Dermis blood vessel endothelial cell (primary cell): Measurements from ENCODE around the gene FARP2. TPM values are rescaled to one million over a fixed set of nuclear protein-coding genes. Genes with fewer than 3 reads are reported as not detected.
"Not testable (repeated sequence)": the region's sequence is repeated elsewhere in the genome, so short reads cannot be mapped to it uniquely, and the experiment has no call there.

Source experiments
- DNase-seq: peaks from one replicate; pipeline ENCODE4 v3.0.0; 2010
- total RNA-seq: library from RNA; depleted of rRNA; stranded (reverse); fragments of >200 nt; gene quantifications from 2 replicates; pipeline ENCODE4 v1.2.3, GENCODE V29; 2014

FARP2 gene
- total RNA-seq, 1 donor from 2014 or later = 38.3 TPM

DNA sequence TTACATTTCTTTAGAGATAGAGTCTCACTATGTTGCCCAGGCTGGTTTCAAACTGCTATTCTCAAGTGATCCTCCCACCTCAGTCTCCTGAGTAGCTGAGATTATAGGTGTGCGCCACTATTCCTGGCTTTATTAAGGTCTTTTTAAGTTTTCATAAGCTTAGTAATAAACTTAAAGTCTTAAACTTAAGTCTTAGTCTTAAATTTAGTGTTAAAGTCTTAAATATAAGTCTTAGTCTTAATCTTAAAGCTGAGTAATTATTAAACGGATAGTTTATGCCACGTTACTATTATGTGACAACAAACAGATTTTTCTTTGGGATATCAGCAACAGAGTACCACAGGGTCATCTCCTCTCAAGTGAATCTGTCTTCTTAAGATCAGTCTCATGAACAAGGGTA, 12.6 kb downstream of the FARP2 start:
- no peak for DNase-seq

DNA sequence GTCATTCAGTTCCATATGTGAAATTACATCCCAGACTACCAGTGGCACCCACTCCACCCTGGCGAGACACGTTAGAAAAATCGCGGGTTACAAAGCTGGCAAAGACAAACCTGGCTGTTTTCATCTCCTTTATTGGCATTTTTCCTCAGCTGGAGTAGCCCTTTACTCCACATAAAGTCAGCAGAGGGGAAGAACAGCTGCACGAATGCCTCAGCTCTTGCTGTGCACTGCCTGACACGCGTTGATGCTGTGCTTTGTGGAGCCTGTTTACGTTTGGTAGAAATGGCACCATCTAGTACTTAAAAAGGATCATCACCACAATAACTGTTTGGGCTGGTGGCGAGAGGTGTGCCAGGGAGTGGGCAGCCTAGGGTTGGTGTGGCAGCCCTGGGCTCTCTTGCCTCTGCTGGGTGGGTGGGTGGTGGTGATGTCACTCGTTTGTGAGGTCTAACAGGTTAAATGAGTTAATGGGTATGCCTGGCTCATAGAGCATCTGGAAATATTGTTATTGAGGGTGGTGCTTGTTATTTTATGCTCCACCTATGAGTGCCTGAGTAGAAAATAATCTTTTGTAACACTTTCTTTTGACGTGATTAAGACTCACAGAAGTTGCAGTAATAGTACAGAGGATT, 16.4 kb downstream of the FARP2 start:
- no peak for DNase-seq

DNA sequence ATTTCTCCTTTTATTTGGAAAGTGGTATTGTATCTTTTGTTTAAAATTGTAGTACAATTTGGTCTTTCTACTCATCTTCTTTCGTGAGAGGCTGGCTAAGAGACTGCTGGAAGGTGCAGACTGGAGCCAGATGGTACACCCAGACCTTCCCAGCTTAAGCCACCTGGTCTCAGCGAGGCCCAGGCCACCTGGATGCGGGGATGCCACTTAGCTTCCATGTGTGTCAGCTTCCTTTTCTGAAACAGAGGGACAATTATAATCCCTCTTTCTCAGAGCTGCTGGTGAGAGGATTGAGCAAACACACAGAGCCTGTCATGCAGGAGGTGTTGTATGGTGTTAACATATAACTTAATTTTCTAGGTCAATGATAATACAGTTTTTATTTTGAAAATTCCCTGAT, 17.4 kb downstream of the FARP2 start:
- no peak for DNase-seq

DNA sequence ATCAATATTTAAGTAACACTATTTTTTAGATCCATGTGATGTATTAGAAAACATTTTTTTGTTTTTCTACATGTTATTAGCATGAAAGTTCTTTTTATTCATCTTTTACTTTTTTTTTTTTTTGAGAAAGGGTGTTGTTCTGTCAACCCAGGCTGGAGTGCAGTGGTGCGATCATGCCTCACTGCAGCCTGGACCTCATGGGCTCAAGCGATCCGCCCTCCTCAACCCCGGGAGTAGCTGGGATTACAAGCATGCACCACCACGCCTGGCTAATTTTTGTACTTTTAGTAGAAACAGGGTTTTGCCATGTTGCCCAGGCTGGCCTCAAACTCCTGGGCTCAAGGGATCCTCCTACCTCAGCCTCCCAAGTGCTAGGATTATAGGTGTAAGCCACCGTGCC, 17.8 kb downstream of the FARP2 start:
- not testable (repeated sequence) for DNase-seq

DNA sequence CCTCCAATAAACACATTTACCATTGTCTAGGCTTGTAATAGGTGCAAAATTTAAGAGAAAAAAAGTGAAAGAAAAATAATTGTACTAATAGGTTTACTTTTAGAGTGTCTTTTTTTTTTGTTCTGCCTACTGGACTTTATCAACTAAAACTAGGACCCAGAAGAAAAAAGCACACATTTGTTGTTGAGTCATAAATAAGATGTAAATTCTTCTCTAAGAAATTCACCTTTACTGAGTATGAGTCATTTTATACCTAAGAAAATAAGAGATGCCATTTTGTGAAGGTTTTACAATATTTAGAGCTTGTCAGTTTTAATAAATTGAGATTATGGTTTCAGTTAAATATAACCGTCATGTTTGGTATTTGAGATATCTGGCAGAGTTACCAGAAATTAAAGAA, 19.2 kb downstream of the FARP2 start:
- no peak for DNase-seq

DNA sequence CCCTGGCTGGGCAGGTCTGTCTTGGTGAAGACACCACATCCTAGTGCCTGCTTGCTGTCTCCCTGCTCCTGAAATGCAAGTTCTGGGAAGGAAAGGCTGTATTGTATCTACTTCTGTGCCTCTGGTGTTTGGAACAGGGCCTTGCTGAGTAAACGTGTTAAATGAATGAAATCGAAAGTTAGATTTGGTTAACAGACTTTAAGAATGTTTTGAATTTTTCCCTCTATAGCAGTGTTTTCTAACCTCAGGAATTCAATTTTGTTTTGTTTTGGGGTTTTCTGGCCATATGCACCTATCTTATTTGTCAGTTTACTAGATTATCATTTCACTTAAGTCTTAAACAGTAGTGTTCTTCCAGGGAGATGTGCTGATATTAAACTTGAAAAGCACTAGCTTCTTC, 20.7 kb downstream of the FARP2 start:
- DNase-seq = no peak

DNA sequence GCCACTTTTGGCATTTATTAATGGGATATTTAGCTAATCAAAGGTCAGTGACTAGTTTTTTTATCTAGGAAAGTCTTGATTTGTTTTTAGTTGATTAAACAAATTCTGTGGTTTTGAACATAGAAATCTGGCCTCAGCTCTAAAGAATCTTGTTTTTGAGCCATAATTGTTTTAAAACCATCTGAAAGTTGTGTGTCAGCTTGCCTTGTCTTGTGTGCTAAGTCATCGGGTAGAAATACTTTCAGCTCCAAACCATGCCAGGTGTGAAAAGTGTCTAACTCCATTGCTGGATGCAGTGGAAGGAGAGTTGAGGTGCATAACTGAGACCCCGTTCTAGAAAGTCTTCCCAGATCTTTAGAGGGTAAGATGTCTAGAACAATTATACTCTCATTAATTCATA, 22.7 kb downstream of the FARP2 start:
- no peak for DNase-seq

DNA sequence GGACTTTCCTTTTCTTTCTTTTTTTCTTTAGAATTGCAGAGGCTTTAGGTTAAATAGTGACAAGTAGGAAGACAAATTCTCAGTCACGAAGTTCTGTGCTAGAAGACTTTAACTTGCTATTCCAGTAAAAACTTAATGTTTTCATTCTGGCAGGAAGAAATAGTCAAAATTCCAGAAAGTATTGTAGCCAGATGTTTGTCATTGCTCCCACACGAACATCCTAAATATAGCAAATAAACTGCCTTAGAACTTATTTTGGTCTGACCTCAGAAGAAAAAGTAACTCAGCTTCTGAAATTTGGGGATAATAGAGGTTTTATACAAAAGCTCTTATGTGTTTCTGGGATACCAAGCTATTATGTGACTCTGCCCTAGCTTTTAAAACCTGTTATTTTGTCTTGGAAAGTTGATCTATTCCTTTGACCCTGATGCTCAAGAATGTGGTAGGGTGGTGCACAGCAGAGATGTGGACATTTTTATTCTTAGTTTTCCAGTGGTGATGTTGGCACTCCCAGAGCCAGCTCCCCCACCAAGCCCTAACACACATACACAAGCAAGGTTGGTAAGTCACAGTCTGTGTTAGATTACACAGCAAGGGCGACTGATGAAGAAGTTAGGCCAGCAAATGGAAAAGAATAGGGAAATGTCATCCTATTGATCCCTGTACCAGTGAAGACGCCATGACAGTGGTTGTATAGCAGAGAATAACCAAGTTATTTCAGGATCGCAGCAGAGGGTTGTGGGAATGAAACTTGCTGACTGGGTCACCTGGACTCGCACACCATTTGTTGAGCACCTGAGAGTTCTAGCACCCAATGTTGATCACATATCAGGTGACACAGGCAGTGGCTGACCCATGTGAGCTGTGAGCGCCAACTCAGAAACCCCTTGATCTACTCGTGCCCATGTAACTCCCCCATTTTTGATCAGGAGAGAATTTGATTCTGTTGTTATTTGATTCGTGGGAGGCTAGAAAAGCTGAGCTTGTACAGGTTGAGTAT, 23.7 kb downstream of the FARP2 start:
- DNase-seq = no peak

DNA sequence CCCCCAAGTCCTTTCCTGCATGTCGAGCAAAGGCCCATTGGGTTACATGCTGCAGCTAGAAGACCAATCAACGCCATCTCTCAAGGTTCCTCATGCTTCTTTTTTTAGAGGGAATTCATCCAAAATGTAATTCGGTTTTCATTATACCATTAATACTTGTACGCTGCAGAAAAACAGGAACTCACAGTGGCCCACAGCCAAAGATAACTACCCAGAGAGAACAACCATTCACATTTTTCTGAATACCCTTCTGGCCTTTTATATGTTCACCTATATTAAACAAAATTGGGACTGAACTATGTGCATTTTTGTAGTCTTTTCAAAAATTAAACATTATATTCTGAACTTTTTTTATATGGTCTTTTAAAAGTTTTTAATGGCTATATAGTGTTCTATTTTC, 25.8 kb downstream of the FARP2 start:
- peak; percentile 59 for DNase-seq

DNA sequence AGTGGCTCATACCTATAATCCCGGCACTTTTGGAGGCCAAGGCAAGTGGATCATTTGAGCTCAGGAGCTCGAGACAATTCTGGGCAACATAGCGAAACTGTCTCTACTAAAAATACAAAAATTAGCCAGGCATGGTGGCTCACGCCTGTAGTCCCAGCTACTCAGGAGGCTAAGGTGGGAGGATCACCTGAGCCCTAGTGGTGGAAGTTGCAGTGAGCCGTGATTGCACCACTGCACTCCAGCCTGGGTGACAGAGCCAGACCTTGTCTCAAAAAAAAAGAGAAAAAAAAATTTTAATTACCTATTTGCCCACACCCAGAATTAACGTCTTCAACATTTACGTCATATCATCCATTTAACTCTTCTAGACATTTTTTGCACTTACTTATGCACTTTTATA, 29.4 kb downstream of the FARP2 start:
- not testable (repeated sequence) for DNase-seq

DNA sequence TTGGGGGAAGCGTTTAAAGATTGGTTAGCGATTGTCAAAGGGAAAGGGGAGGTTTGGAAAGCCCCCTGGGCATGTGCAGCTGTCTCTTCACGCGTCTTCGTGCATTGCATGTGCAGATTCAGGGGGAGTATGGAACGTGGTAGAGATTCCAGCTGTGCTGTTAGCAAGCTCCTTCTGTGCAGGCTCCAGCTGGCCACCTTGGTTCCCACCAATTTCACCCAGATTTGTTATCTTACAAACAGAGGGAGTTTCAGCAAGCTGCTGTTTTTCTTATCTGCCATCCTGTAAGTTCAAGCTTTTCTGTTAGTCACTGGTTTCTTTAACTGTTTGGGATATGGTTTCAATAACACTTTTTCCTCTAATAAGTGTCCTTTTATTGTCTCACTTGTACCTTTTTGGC, 30.4 kb downstream of the FARP2 start:
- no peak for DNase-seq

DNA sequence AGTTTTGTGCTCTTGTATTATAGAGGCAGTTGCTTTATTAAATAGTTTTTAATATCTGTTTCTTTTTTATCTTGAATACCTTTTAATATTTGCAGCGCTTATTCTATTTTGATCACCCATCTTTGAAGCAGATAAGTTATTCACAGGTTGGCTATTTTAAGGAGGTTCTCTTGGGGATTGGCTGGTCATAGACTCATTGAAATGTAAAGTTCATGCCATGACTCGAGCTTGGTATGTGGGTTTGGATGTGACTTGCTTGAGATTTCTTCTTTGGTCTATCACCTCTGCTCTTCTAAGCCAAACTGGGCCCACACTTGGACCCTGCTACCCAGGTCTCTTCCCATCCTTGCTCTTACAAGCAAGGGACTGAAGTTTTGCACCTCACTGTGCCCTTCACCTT, 33.6 kb downstream of the FARP2 start:
- DNase-seq = no peak

DNA sequence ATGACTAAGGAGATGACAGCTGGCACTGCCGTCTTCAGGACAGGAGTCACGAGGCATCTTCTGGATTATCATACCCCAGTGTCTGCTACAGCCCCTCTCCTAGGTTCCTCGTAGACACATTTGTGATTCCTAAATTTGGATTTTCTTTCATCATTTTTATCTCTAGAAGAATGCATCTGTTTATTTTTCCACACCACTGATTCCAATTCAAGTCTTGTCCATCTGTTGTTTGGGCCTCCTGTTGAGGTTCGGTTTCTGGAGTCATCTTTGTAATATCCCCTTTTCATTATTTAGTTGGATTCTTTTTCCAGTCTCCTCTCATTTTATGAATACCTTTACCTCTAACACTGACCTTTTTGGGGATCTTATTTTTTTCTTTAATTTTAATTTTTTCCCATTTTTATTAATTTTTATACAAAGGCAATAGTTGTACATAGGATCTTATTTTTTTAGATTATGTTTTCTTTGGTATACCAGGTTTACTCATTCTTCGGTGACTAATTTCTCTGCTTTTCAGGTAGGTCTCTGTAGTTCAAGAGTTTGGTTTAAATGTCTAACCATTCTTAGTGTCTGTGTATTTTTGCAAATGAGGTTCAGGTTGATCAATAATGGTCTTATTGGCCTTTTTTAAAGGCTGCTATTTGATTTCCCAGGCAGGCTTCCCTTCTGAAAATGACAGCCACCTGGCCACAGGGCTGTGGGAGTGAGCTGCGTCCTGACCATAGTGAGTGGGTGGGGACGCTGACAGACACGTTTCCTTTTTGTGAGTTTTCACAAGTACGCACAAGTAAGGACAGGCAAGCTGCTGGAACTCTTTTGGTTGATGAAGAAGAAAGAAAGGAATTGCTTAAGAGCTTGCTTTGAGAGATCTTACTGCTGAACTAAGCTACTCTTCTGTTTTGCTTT, 34.5 kb downstream of the FARP2 start:
- DNase-seq = peak; percentile 19

DNA sequence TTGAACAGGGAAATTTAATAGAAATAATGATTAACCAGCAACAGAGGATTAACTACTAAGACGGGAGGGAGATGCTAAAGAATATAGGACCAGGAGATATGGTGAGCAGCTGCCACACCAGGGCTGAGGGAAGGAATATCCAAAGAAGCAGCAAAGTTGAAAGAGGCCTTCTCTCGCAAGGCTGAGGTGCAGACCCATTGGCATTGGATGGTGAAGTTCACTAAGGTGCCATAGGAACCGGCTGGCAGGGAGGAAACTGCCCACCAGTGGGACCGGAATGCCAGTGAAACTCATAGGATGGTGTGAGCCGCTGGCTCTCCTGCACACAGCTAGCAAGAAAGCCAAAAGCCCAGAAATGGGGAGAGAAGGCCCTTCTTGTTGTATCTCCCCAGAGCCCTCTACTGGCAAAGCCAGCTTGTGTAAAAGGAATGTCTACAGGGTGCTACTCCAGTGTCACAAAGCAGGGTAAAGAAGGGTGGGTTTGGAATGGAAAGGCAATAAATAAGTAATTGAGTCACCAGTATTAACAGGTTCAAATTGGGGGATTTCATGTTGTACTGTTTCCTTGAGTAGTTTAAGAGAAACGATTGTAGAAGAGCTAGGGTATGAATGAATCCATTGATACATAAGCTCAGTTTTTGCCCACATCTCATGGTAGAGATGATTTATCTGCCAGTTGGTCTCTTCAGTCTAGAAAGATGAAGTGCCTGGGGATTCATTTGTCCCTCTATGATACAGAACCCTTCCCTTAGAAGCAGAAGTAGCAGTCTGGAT, 36.0 kb downstream of the FARP2 start:
- DNase-seq = peak; percentile 46

DNA sequence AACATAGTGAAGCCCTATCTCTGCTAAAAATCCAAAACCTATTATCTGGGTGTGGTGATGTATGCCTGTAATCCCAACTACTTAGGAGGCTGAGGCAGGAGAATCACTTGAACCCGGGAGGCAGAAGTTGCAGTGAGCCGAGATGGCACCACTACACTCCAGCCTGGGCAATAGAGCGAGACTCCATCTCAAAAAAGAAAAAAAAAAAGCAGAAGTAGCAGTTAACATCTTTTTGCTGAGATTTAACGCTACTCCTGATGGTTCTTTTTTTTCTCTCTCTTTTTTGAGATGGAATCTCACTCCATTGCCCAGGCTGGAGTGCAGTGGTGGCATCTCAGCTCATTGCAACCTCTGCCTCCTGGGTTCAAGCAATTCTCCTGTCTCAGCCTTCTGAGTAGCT, 36.7 kb downstream of the FARP2 start:
- DNase-seq = not testable (repeated sequence)

DNA sequence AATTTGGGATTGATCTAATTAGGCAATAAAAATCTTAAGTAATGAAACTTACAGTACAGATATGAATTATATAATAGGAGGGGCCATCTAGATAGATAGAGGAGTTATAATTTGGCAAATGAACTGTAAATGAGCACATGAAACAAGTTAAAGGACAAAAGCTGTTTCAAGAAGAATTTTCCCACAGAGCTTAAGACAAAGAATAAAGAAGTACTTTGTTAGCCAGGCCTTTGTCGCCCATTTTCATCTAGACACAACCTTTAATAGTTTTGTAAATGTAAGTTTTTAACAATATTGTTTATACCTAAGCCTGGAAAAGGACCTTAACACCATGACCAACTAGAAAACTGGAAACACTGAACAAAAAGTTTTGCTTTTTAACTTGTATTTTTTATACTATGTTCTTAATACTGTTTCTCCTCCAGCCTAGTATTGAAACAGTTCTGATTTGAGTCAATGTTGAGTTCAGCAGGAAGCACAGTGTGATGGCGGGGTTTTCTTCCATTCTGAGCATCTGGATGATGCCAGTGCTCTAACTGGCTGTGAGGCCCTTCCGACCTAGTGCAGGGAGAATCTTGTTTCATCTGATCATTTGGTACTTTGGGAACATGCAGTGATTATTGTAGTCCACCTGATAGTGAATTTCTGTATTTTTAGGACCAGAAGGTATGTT, 37.6 kb downstream of the FARP2 start:
- DNase-seq = no peak

DNA sequence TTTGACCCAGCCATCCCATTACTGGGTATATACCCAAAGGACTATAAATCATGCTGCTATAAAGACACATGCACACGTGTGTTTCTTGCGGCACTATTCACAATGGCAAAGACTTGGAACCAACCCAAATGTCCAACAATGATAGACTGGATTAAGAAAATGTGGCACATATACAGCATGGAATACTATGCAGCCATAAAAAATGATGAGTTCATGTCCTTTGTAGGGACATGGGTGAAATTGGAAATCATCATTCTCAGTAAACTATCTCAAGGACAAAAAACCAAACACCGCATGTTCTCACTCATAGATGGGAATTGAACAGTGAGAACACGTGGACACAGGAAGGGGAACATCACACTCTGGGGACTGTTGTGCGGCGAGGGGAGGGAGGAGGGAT, 40.7 kb downstream of the FARP2 start:
- not testable (repeated sequence) for DNase-seq

DNA sequence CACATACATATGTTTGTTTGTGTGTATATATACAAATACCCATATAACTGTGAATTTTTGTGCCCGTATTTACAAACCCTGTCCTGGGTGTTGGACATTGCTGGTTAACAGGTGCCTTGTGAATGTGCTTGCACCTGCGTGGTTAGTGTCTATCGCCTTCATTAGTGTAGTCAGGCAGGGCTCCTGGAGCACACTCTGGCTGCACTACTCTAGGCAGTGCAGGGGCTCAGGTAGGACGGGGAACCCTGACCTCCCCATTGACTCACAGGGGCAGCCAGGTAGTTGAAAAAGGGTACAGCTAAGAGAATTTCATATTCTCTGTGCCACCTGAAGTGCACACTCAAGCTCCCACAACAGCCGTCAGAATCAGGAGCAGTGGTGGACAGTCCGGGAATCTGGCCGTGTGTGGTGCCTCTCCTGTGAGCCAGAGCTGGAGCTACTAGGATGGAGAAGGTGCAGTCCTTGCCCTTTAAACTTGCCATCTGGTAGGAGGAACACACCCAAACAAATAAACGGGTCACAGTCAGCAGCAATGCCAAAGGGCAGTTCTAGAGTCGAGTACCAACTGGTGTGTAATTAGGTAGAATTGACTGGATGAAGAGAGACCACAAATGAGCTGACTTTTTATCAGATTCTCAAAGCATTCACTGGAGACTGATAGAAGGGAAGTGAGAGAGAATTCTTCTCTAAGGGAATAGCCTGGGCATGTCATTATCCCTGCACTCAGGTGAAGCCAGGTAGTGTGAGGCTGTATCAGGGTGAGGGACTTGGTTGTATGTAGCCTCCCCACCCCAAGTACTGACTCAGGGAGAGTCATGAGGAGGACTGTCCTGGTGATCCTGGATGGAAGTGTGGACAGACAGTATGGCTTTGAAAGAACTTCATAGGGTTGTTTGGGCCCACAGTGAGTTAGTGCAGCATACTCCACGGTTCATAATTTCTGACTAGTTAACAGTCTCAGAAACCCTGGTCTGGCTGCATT, 44.1 kb downstream of the FARP2 start:
- DNase-seq = no peak

DNA sequence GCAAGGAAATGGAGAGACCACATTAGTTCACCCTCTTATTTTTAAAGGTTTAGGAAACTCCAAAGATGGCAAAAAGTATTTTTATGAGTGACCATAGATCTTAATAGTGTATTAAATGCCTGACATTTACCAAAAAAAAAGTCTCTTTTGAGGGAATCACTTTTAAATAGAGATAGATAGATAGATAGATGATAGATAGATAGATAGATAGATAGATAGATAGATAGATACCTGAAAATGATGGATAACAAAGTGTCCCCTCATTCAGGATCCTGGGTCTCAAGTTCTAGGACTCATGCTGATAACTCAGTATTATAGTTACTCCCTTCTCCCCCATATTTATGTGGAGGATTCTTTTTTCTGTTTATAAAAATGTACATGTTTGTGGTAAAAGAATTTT, 52.8 kb downstream of the FARP2 start:
- DNase-seq = no peak

DNA sequence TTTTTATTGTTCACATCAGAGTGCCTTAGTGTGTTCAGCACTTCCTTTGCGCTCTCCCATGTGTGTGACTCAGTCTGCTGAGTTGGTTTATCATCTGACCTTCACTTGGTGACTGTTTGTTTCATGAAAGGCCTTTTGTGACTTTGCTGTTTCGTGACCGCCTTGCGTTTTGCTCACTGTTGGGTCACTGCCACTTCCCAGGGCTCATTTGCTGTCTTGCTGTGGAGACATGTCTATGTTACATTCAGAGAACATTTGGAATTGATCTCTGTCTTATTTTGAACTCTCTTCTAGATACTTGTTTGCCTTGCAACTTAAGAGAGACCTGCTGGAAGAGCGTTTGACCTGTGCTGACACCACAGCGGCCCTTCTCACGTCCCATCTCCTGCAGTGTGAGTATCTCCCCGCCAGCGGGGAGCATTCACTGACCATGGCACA, 54.7 kb downstream of the FARP2 start:
- peak; percentile 49 for DNase-seq
